ENCODE measurements around the gene C1QTNF12.
"Not testable (repeated sequence)": the region's sequence is repeated elsewhere in the genome, so short reads cannot be mapped to it uniquely, and the experiment has no call there.

C1QTNF12 gene

DNA sequence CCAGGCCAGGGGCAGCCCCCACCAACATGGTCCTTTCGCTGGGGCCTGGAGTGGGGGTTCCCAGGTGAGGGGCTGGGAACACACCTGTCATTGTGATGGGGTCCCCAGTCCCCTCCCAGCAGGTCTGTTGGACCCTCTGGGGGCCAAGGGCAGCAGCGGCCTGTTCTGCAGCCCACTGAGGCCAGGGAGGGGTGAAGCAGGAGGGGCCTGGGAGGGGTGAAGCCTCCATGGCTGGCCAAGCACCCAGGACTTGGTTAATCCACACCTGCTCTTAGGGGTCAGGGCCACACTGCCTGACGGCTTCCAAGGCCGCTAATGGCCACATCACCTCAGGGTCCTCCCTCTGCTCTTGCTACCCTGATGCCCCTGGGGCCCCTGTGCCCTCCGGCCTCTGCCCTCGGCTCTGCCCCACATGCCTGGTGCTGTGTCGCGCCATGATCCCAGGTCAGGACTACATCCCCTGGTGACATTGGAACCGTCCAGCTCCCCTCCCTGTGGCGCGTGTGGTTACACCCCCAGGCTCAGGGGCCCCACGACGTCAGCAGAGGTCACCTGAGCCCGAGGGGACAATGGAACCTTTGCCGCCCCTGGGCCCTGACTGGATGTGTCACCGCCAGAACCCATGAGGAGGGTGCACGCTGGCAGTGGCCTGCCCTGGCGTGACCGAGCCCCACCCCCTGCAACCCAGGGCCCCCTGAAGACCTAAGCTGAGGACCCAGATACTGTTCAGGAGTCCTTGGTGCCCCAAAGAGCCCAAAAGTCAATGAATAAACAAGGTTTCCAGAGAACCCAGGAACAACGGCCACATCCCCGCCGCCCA lies 47.2 kb downstream of the C1QTNF12 start:
- DNase-seq (ENCODE audit: low spot score) = no peak

DNA sequence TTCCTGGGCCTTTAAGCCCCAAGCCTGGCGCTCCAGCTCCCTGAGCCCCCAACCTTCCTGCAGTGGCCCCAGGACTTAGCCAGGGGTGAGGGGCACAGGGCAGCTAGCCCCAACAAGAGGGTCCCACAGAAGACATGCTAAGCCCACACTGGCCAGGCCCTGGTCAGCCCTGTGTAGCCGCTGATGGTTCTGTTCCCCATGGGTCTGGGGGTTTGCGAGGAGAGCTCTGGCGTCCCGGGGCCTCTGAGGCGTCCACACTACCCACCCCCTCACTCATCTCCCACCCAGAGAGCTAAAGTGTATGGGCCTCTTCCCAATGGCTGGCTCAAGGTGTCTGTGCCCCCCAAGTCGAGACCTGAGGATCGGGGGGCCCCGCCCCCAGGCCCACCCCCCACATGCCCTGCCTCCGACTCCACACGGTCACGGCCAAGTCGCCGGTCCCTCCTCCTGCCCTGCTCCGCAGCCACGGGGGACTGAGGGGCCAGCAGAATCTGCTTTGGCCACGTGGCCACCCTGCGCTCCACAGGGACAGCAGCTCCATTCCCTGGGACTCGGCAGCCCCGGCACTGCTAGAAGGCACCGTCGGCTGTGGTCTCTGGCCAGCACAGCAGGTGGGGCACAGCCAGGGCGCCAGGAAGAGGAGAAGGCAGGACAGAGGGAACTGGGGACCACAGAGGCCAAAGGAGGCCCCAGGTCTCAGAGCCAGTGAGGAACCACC lies 47.9 kb downstream of the C1QTNF12 start:
- peak; percentile 22 for DNase-seq (ENCODE audit: low spot score)

DNA sequence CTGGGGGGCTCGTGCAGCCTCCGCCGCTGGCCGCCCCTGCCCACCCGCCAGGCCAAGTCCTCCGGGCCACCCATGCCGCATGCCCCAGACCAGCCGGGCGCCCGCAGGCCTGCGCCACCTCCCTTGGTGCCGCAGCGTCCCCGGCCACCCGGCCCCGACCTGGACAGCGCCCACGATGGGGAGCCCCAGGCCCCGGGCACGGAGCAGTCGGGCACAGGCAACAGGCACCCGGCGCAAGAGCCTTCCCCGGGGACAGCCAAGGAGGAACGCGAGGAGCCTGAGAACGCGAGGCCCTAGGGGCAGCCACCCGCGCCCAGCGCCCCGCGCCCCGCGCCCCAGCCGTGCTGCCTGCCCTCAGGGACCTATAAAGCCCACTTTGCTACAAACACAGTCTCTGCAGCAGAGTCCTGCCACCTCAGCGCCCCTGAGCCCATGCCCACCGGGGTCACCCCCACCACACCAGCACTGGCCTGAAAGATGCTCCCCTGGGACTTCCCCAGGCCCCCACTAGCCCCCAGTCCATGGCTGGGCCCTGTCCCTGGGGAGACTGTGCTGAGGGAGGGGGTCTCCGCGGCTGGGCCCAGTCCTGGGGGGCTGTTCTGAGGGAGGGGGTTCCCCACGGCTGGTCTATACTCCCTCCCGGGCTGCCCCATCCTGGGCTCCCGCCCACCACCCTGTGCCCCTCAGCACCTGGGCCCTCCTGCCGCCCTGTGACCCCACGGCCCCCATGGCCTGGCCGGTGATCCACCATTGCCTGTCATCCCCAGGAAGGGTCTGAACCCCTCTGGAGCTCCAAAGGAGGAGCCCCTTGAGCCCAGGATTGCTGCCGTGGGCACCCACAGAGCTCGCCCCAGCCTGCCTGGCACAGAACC lies 48.7 kb downstream of the C1QTNF12 start:
- DNase-seq (ENCODE audit: low spot score) = no peak

DNA sequence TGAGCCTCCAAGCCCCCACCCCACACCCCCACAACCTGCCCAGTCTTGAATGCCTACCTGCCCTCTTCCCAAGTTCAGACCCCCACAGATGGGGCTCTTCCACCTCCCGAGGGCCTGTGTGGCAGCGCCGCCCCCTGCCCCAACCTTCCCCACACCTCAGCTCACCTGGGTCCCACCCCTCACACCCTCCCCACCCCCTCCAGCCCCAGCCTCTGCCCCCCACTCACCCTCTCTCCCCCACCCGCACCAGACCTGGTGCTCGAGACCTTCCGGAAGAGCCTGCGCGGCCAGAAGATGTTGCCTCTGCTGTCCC lies 49.4 kb downstream of the C1QTNF12 start:
- DNase-seq (ENCODE audit: low spot score) = no peak

DNA sequence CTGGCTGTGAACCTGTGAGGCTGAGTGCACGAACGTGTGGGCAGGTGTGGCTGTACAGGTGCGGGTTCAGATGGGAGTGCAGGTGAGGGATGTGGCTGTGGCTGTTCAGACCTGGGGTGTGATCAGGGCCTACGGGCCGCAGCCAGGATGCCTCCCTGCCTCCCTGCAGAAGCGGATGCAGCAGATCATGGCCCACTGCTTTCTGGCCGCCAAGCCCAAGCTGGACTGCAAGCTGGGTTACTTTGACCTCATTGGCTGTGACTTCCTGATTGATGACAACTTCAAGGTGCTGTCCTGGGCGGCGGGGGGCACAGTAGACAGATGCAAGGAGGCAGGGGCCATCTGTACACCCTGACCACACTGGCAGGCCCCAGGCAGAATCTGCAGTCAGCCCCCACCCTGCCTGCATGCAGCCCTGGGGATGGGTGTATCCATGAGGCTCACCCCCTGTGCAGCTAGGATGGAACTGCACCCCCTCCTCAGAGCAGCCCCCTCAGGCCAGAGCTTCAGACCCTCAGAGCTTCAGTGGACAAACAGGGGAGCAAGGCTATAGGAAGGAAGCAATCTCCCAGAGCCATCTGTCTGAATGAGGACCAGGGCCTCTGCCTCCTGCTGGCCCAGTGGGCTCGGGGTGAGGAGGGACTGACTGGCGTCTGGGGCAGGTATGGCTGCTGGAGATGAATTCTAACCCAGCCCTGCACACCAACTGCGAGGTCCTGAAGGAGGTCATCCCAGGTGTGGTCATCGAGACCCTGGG lies 49.9 kb downstream of the C1QTNF12 start:
- DNase-seq (ENCODE audit: low spot score) = no peak

DNA sequence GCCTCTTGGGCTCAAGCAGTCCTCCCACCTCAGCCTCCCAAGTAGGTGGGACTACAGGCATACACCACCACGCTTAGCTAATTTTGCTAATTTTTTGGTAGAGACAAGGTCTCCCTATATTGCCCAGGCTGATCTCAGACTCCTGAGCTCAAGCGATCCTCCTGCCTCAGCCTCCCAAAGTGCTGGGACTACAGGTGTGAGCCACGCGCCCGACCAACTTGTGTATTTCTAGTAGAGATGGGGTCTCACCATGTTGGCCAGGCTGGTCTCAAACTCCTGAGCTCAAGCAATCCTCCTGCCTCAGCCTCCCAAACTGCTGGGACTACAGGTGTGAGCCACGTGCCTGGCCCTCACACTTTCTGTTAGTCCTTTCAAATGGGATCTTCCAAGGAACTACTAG lies 50.8 kb downstream of the C1QTNF12 start:
- not testable (repeated sequence) for DNase-seq (ENCODE audit: low spot score)

DNA sequence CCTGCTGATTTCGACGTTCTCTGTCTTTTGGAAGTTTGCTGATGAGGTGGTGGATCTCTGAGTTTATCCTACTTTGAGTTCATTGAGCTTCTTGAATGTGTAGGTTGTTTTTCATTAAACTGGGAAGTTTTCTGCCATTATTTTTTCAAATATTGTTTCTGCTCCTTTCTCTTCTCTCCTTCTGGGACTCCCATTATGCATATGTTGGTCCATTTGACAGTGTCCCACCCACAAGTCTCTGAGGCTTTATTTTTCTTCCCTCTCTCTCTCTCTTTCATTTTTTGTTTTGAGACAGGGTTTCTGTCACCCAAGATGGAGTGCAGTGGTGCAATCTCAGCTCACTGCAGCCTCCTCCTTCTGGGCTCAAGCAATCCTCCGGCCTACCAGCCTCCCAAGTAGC lies 51.8 kb downstream of the C1QTNF12 start:
- no peak for DNase-seq (ENCODE audit: low spot score)
